GM18867 (cell line): ENCODE data around the gene NLRX1.
A peak's percentile ranks its signal among the peaks of the same experiment; 100 is the strongest.
"Not testable (repeated sequence)": the region's sequence is repeated elsewhere in the genome, so short reads cannot be mapped to it uniquely, and the experiment has no call there.

Experiments
- ATAC-seq: cut with Tn5 transposase; IDR thresholded peaks from one replicate; pipeline ENCODE4 v1.9.1; 2021; ENCODE audit warnings: mild to moderate bottlenecking, moderate library complexity; ENCODE audit not compliant: unreplicated experiment

The NLRX1 gene, protein sequence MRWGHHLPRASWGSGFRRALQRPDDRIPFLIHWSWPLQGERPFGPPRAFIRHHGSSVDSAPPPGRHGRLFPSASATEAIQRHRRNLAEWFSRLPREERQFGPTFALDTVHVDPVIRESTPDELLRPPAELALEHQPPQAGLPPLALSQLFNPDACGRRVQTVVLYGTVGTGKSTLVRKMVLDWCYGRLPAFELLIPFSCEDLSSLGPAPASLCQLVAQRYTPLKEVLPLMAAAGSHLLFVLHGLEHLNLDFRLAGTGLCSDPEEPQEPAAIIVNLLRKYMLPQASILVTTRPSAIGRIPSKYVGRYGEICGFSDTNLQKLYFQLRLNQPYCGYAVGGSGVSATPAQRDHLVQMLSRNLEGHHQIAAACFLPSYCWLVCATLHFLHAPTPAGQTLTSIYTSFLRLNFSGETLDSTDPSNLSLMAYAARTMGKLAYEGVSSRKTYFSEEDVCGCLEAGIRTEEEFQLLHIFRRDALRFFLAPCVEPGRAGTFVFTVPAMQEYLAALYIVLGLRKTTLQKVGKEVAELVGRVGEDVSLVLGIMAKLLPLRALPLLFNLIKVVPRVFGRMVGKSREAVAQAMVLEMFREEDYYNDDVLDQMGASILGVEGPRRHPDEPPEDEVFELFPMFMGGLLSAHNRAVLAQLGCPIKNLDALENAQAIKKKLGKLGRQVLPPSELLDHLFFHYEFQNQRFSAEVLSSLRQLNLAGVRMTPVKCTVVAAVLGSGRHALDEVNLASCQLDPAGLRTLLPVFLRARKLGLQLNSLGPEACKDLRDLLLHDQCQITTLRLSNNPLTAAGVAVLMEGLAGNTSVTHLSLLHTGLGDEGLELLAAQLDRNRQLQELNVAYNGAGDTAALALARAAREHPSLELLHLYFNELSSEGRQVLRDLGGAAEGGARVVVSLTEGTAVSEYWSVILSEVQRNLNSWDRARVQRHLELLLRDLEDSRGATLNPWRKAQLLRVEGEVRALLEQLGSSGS

DNA sequence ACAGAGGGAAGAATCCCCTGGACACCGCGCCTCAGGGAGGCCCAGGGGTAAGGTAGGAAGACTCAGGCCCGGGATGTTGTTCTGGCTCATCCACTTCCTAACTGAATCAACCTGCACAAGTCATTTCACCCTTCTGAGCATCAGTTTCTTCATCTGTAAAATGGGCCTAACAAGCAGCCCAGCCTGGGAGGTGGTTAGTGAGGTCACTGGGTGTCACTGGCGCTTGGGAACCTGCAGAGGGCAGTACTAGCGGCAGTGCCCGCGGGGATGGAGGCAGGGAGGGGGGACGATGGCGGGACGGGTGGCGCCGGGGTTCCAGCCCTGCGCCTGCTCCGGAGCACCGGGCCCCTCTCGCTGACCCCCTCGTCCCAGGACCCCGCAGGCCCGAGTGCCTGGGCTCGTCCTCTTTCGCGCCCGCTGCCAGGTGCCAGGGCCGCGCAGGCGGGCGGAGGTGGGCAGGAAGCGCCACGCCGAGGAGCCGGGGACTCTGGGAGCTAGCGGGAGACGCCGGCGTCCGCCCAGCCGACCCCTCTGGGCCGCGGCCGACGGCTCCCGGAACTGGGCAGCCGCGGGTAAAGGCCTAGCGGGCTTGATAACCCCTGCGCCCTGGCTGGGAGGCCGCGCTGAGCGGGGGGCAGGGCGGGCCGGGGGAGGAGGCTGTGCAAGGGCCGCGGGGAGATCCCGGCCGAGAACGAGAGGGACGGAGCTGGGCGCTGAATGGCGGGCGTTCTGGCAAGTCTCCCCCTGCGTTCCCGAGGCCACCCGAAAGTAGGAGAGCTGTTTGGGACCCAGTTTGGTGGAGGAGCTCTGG lies at the start of gene NLRX1:
Gene NLRX1 (plus strand): TSS at position 255 of the 811 bp plus-strand sequence. CDS start 2,679 bp downstream, outside the sequence.
- peak; percentile 88 for ATAC-seq

DNA sequence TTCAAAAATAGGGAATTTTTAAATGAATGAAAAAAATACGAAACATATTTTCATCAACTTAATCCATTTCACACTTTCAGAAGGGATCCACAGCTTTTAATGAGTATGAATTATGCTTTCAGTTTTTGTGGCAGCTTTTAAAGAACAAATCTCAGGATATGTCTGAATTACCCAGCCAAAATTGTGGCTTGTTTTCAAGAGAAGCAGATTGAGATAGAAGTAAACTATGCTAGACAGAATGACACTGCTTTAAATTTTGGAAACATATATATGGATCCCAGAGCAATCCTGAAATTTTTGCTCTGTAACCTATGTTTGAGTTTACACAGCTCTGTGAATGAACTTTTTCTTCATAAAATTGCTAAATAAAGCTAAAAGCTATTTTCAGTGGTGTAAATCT lies 49.6 kb upstream of the NLRX1 start:
- no peak for ATAC-seq

DNA sequence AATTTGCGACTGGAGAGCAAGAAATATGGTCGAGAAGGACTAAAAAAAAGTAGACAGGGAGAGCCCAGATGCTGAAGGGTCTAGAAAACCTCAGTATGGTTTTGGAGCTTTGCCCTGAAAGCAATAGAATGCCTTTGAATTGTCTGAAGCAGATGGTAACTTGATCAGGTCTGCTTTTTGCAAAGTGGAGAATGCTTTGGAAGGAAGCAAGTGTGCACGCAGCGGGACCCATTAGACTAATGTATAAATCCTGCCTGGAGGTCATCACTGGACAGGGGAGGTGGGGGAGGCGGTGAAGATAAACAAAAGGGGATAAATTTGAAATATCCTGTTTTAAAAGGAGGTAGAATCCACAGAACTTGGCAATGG lies 47.9 kb upstream of the NLRX1 start:
- no peak for ATAC-seq

DNA sequence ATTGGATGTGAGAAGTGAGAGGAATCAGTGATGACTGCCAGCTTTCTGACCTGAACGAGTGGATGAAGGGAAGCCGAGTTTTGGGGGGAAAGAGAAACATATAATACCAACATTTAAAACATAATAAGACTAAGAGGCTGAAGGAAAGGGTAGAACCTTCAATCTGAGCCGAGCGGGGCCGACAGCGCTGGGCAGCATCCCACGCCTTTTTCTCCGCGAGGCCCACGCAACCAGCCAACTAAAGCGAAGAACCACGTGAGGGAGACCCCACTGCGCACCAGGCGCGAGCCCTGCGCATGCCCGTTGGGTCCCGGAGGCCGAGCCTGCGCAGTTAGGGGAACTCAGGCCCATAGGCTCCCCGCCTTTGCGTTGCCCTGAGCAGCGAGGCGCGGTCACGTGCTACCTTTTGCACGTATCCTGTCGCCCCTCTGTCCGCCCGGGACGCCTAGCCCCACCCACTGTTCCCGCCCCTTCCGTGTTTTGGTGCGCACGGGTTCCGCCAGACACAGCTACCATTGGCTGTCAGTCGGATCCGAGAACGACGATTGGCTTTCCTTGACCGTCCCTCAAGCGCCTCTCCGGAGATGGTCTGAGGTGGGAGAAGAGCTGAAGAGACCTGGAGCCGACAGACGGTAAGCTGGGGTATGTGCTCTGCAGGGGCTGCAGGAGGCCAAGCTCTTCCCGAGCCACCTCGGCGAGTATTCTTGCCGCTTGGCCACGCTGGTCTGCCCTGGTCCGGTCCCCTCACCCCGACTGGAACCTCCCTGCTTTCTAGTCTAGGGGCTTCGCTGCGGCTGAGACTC lies 47.3 kb upstream of the NLRX1 start, which contains the start of gene HINFP:
Gene HINFP (plus strand): TSS at position 573 of the 803 bp plus-strand sequence. CDS start 5,365 bp downstream, outside the sequence.
- peak; percentile 95 for ATAC-seq

DNA sequence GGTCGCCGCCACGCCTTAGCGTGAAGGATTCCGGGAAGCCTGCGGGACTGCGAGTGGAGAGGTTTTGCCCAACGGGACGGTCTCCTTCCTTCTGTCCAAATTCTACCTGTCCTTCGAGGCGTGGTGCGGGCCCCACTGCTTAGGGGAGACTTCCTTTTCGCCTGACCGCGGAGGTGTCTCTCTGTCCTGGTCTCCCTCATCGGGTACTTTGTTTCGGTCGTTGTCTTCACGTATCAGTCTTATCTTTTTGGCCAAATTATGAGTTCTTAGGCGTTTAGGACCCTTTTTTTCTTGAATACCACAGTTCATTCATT lies 46.8 kb upstream of the NLRX1 start:
- ATAC-seq: peak; percentile 16

DNA sequence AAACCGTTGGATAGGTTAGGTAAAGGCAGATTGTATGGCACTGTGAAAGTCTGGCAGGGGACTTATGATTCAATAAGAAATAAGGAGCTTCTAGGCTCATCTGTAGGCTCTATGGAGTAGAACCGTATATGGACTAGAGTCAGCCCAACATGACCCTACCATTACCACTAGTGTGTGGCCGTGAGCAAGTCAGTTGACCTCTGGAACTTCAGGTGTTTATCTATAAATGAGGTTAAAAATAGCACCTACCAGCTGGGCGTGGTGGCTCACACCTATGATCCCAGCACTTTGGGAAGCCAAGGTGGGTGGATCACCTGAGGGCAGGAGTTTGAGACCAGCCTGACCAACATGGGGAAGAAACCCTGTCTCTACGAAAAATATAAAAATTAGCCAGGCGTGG lies 42.7 kb upstream of the NLRX1 start:
- ATAC-seq: no peak

DNA sequence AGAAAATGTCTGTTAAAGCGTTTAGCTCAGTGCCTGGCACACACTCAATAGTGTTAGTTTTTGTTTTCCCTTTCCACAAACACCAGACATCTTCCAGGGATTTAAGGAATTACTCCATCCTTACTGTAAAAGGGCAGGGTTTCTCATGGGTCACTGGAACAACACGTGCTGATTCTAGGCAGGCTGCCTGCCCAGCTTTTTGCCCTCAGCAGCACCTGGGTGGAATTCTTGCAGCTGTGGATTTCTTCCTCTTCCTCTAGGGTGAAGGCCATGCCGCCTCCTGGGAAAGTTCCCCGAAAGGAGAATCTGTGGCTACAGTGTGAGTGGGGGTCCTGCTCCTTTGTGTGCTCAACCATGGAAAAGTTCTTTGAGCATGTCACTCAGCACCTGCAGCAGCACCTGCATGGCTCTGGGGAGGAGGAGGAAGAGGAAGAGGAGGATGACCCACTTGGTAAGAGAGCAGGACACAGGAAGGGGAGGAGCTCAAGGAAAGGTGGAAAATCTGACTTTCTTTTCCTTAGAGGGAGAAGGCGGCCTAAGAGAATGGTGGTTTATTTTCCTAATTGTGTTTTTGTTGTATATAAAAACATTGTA lies 41.8 kb upstream of the NLRX1 start:
- no peak for ATAC-seq

DNA sequence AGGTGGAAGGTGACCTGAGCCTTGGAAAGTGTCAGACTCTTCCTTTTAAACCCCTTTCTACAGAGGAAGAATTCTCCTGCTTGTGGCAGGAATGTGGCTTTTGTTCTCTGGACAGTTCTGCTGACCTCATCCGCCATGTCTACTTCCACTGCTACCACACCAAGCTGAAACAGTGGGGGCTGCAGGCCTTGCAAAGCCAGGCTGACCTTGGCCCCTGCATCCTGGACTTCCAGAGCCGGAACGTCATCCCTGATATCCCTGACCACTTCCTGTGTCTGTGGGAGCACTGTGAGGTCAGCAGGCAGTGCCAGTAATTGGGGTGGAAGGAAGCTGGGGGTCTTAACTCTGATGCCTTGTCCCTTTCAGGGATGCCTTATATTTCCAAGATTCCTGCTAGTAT lies 37.9 kb upstream of the NLRX1 start:
- ATAC-seq: no peak

DNA sequence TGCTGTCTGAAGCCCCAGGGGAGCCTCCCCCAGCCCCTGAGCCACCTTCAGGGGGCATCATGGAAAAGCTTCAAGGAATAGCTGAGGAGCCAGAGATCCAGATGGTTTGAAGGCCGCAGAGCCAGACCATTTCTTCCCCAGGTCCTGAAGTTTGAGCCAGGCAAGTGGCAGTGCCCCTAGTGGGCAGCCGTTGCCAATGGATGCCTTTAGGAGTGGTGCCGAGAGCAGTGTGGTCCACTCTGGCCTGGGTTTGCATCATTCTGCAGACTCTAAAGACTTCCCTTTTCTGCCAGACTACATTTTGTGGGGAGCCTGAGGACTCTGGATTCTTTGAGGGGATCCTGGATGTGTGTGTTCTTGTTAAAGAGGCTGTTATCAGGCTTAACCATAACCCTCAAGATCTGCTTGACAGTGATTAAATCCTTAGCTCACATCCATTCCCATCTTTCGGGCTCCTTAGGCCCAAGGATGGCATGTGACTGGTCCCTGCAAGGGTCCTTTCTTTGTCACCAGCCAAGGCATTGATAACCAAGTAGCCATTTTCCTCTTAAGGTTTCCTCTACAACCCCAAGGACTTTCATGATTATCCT lies 34.0 kb upstream of the NLRX1 start:
- ATAC-seq: no peak

DNA sequence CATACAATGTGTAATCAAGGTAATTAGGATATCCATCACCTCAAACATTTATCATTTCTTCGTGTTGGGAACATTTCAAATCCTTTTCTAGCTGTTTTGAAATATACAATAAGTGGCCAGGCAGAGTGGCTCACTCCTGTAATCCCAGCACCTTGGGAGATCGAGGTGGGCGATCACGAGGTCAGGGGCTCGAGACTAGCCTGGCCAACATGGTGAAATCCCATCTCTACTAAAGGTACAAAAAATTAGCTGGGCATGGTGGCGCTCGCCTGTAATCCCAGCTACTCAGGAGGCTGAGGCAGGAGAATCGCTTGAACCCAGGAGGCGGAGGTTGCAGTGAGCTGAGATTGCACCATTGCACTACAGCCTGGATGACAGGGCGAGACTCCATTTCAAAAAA lies 29.2 kb upstream of the NLRX1 start:
- ATAC-seq: not testable (repeated sequence)

DNA sequence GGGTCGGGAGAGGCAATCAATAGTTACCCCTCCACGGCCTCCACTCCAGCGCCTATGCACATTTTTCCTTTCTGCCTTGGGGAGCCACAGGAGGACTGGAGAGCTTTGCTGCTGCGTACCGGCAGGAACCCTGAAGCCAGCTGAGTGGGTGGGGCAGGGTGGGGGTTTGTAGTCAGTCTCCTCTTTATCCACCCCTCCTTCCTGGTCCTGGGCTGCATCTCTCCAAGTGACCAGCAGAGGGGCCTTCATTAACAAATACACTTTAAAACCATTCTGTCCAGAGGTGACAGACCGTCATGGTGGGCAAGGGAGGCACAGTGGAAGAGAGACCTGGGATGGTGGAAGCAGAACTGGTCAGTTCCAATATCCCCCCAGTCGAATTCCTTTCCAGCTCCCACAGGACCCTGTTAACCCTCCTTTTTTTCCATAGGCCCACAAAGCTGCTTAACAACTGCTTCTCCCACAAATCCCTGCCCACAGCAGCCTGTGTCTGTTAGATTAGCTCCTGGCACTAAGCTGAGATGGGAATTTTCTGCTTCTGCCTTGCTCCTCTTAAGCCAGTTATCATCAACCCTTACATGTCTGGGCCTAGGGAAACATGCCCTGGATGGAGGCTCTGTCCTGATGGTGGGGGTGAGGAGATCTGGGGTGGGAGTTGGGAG lies 23.6 kb upstream of the NLRX1 start:
- no peak for ATAC-seq

DNA sequence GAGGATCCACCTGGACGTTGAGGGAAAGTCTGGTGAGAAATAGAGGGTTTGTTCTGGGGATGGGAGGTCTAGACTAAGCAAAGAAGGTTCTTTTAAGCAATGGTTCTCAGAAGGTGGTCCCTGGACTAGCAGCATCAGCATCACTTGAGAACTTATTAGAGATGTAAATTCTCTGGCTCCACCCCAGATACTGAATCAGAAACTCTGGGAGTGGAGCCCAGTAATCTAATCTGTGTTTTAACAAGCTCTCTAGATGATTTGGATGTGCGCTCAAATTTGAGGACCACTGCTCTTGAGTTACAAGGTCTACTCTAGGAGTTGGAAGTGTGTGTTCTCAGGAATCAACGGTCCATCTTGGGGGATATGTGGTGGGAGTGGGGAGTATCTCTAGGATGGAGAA lies 23.0 kb upstream of the NLRX1 start:
- ATAC-seq: no peak

DNA sequence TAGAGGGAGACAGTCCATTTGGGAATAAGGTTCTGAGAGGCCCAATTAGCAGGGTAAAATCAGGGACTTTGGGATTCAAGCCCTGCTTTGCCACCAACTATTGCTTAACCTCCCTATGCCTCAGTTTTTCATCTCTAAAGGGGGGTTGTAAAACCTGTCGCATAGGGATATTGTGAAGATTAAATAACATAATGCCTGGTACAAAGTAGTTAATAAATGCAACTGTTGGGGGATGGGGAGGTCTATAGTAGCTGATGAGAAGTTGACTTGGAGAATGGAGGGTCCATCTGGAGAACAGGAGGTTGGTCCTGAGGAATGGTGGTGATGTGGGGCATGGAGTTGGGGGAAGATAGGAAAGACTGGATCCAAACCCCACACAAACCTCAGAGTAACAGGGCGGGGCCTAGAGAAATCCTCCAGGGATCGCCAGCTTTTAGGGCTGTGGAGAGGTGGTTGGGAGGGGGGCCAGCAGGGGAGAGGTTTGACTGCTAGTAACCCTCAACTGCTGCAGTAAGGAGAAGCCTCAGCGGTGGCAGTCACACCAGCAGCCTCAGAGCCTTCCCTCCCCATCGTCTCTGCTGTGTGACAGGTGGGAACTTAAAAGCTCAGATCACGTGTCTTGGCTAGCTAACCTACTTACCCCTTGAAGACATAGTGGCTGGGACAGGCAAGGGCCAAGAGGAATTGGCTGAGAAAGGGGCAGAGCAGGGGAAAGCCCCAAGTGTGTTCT lies 20.8 kb upstream of the NLRX1 start:
- ATAC-seq: no peak

DNA sequence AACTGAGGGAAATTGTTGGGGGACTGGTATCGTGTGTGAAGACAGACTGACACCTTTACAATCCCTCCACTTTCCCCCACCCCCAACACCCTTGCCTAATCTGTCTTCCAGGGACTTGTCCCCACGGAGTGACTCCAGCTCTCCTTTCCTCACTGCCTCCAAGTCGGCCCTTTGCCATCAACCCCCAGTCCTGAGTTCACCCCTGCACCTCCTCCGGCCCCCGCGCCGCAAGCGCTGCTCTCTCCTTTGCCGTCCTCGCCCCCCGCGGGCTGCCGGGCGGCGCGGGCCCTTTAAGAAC lies 19.9 kb upstream of the NLRX1 start:
- no peak for ATAC-seq

DNA sequence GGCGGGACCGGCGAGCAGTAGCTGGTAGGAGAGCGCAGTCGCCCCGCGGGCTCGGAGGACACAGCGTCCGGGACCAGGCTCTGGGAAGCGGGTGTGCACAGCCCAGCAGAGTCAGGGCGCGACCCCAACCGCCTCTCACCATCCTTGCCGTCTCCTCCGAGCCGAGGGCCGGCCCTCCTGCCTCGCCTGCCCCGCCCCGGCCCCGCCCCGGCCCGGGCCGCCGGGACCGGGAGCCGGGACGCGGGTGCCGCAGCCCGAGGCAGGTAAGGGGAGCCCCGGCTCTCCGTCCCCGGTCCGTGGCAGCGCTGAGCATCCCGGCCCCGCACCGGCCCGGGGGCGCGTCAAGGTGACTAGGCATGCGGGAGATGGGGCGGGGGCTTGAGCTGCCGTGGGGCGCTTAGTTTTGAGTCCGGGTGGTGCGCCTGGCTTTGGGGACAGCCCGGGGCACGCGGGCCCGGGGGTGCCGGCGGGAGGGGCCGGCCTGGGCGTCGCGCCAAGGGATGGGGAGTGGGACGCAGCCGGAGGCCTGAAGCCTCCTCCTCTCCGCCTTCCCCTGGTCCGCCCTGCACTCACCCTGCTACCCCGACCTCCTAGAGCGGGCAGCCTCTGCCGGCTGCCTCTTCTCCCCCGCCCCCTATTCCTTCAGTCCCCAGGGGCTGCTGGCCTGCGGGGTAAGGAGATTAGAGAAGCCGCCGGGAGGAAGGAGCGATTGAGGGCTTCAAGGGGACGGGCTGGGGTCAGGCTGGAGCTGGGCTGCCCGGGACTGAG lies 19.3 kb upstream of the NLRX1 start, which contains the start of gene ABCG4:
Gene ABCG4 (plus strand): TSS at position 35 of the 768 bp plus-strand sequence. CDS start 914 bp downstream, outside the sequence.
- ATAC-seq: no peak

DNA sequence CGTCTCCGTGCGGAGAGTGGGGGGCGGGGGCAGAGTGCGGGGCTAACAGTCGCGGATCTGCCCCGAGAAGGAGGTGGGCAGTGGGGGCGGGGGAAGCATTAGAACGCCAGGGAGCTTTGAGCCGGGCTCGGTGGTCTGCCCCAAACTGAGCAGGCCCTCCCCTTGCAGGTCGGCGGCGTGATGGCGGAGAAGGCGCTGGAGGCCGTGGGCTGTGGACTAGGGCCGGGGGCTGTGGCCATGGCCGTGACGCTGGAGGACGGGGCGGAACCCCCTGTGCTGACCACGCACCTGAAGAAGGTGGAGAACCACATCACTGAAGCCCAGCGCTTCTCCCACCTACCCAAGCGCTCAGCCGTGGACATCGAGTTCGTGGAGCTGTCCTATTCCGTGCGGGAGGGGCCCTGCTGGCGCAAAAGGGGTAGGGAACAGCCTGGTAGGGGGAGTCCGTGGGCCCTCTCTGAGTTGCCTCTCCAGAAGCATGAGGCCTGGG lies 18.7 kb upstream of the NLRX1 start:
- no peak for ATAC-seq

DNA sequence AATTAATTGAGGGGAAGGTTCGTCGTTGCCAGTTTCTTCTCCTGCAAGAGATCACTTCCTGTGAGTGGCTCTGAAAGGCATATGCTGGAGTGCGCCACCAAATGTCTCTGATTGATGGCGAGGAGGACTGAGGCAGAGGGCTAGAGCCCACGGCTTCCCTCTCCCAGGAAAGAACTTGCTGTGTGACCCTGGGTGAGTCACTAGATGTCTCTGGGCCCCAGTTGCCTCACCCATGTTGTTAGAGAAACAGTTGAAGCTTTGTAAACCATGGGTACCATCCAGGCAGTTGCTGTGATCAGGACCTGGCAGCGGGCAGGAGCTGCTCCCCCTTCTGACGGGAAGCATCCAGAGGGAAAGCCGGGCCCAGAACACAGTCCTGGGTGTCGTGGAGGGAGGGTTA lies 16.5 kb upstream of the NLRX1 start:
- no peak for ATAC-seq
